Immature natural killer cell (primary cell): ENCODE measurements around the gene UBAC2. TPM values are rescaled to one million over a fixed set of nuclear protein-coding genes. Genes with fewer than 3 reads are reported as not detected.

ENCODE experiments used
- DNase-seq, 3 donors: peaks; one replicate each; pipeline ENCODE4 v3.0.0; 2022; ENCODE audit warnings: mixed read lengths in 1 of 3
- H3K27ac Mint-ChIP-seq, 6 donors: one replicate each; pipeline ENCODE4 v1.8.0; 2020; ENCODE audit warnings: mixed read lengths in 6 of 6, mild to moderate bottlenecking in 5 of 6, inconsistent platforms in 4 of 6, moderate library complexity in 3 of 6
- H3K27me3 Mint-ChIP-seq, 3 donors: one replicate each; pipeline ENCODE4 v1.8.0; 2020 to 2021; ENCODE audit warnings: low read depth in 3 of 3, mild to moderate bottlenecking in 3 of 3, mixed read lengths in 3 of 3, moderate library complexity in 3 of 3, inconsistent platforms in 1 of 3
- H3K36me3 Mint-ChIP-seq, 3 donors: one replicate each; pipeline ENCODE4 v1.8.0; 2020; ENCODE audit warnings: mixed read lengths in 3 of 3, inconsistent platforms in 2 of 3, mild to moderate bottlenecking in 2 of 3
- H3K4me1 Mint-ChIP-seq, 2 donors: one replicate each; pipeline ENCODE4 v1.8.0; 2020; ENCODE audit warnings: inconsistent platforms in 2 of 2, mild to moderate bottlenecking in 2 of 2, mixed read lengths in 2 of 2, moderate library complexity in 1 of 2
- H3K4me3 Mint-ChIP-seq, 5 donors: one replicate each; pipeline ENCODE4 v1.8.0; 2020; ENCODE audit warnings: mild to moderate bottlenecking in 5 of 5, mixed read lengths in 5 of 5, inconsistent platforms in 3 of 5, moderate library complexity in 3 of 5
- H3K9me3 Mint-ChIP-seq, 6 donors: one replicate each; pipeline ENCODE4 v1.8.0; 2020; ENCODE audit warnings: mild to moderate bottlenecking in 6 of 6, mixed read lengths in 6 of 6, inconsistent platforms in 4 of 6, moderate library complexity in 3 of 6
- polyA plus RNA-seq, 3 donors: library from polyadenylated mRNA; unstranded; fragments of 300-500 nt; fragmentation: Illumina TruSeq; gene quantifications; one replicate each; pipeline ENCODE4 v1.2.3, GENCODE V29; 2021

UBAC2 gene
- polyA plus RNA-seq, 3 donors from 2014 or later, result 114 to 130 (median 115) TPM

GRCh38 chr13:99278200-99278599 is 77.5 kb downstream of the UBAC2 start:
- H3K27ac Mint-ChIP-seq, result peak overlapping the region in 3 of 6 donors; percentile 13 to 80 (median 51)
- peaks cover 0 to 9% (median 0%) of the 10 kb centered on the region in 3 donors for H3K27me3 Mint-ChIP-seq
- peak overlapping the region; percentile 13 to 56 (median 33) for H3K4me3 Mint-ChIP-seq
- H3K36me3 Mint-ChIP-seq, result peaks cover 0 to 11% (median 10%) of the 10 kb centered on the region in 3 donors
- peaks cover 89 to 98% of the 10 kb centered on the region in 2 donors for H3K4me1 Mint-ChIP-seq
- H3K9me3 Mint-ChIP-seq, result no peaks in the 10 kb centered on the region
- DNase-seq, result peak; percentile 36 to 43 (median 42)

- no peak overlapping the region for H3K4me3 Mint-ChIP-seq
- peaks cover 0 to 11% (median 10%) of the 10 kb centered on the region in 3 donors for H3K36me3 Mint-ChIP-seq
- peaks cover 85 to 95% of the 10 kb centered on the region in 2 donors for H3K4me1 Mint-ChIP-seq
- no peak for DNase-seq
- peak overlapping the region in 3 of 6 donors; percentile 16 to 62 (median 44) for H3K27ac Mint-ChIP-seq
- peaks cover 0 to 8% (median 0%) of the 10 kb centered on the region in 3 donors for H3K27me3 Mint-ChIP-seq
- no peaks in the 10 kb centered on the region for H3K9me3 Mint-ChIP-seq
Measured at GRCh38 chr13:99278843-99279242, 78.2 kb downstream of the UBAC2 start.

- Mint-ChIP-seq H3K9me3 (no peaks in the 10 kb centered on the region), H3K36me3 (peaks cover 0 to 11% (median 10%) of the 10 kb centered on the region in 3 donors), H3K27me3 (peaks cover 0 to 8% (median 0%) of the 10 kb centered on the region in 3 donors), H3K4me1 (peaks cover 82 to 93% of the 10 kb centered on the region in 2 donors), H3K27ac (peak overlapping the region in 5 of 6 donors; percentile 0 to 78 (median 26)), H3K4me3 (no peak overlapping the region)
- DNase-seq, result no peak
Measured at GRCh38 chr13:99279637-99280036, 79.0 kb downstream of the UBAC2 start.

GRCh38 chr13:99280166-99280565 is 79.5 kb downstream of the UBAC2 start:
- no peaks in the 10 kb centered on the region for H3K9me3 Mint-ChIP-seq
- H3K4me3 Mint-ChIP-seq, result peak overlapping the region in 1 of 5 donors; percentile 10

GRCh38 chr13:99281811-99282263 is 81.2 kb downstream of the UBAC2 start:
- Mint-ChIP-seq H3K27ac (peak overlapping the region; percentile 88 to 96 (median 94)), H3K36me3 (peaks cover 0 to 11% (median 6%) of the 10 kb centered on the region in 3 donors), H3K4me1 (peaks cover 68 to 83% of the 10 kb centered on the region in 2 donors), H3K27me3 (peaks cover 0 to 5% (median 0%) of the 10 kb centered on the region in 3 donors), H3K4me3 (peak overlapping the region; percentile 19 to 77 (median 64)), H3K9me3 (no peaks in the 10 kb centered on the region)
- peak; percentile 64 to 69 (median 68) for DNase-seq

More at GRCh38 chr13:99280166-99280565, 79.5 kb downstream of the UBAC2 start:
- Mint-ChIP-seq H3K27me3 (peaks cover 0 to 6% (median 0%) of the 10 kb centered on the region in 3 donors), H3K4me1 (peaks cover 78 to 89% of the 10 kb centered on the region in 2 donors), H3K36me3 (peaks cover 0 to 11% (median 6%) of the 10 kb centered on the region in 3 donors), H3K27ac (peak overlapping the region in 5 of 6 donors; percentile 0 to 78 (median 26))
- no peak for DNase-seq

- peak overlapping the region; percentile 88 to 96 (median 94) for H3K27ac Mint-ChIP-seq
- H3K36me3 Mint-ChIP-seq, result peaks cover 0 to 11% (median 6%) of the 10 kb centered on the region in 3 donors
- H3K4me3 Mint-ChIP-seq, result peak overlapping the region; percentile 57 to 77 (median 69)
- H3K9me3 Mint-ChIP-seq, result no peaks in the 10 kb centered on the region
- H3K27me3 Mint-ChIP-seq, result peaks cover 0 to 4% (median 0%) of the 10 kb centered on the region in 3 donors
- H3K4me1 Mint-ChIP-seq, result peaks cover 66 to 81% of the 10 kb centered on the region in 2 donors
- DNase-seq, result peak in 2 of 3 donors; percentile 17 to 32
Measured at GRCh38 chr13:99282264-99283231, 81.9 kb downstream of the UBAC2 start.

GRCh38 chr13:99285432-99286182 is 85.0 kb downstream of the UBAC2 start:
- H3K4me1 Mint-ChIP-seq, result peaks cover 65 to 81% of the 10 kb centered on the region in 2 donors
- H3K4me3 Mint-ChIP-seq, result no peak overlapping the region
- H3K27ac Mint-ChIP-seq, result peak overlapping the region in 4 of 6 donors; percentile 21 to 40 (median 26)
- no peaks in the 10 kb centered on the region for H3K9me3 Mint-ChIP-seq
- peaks cover 0 to 2% (median 0%) of the 10 kb centered on the region in 3 donors for H3K27me3 Mint-ChIP-seq
- H3K36me3 Mint-ChIP-seq, result peaks cover 0 to 6% (median 4%) of the 10 kb centered on the region in 3 donors
- no peak for DNase-seq

GRCh38 chr13:99287551-99287950 is 86.9 kb downstream of the UBAC2 start:
- Mint-ChIP-seq H3K27ac (peak overlapping the region in 2 of 6 donors; percentile 19 to 64), H3K4me1 (peaks cover 52 to 72% of the 10 kb centered on the region in 2 donors), H3K27me3 (peaks cover 0 to 1% (median 0%) of the 10 kb centered on the region in 3 donors), H3K4me3 (no peak overlapping the region), H3K9me3 (no peaks in the 10 kb centered on the region), H3K36me3 (peaks cover 0 to 4% (median 3%) of the 10 kb centered on the region in 3 donors)
- no peak for DNase-seq

- peaks cover 49 to 71% of the 10 kb centered on the region in 2 donors for H3K4me1 Mint-ChIP-seq
Measured at GRCh38 chr13:99288089-99288488, 87.4 kb downstream of the UBAC2 start.

GRCh38 chr13:99289271-99289670 is 88.6 kb downstream of the UBAC2 start:
- H3K27ac Mint-ChIP-seq, result peak overlapping the region; percentile 76 to 95 (median 84)
- H3K36me3 Mint-ChIP-seq, result peaks cover 4 to 8% (median 4%) of the 10 kb centered on the region in 3 donors
- no peaks in the 10 kb centered on the region for H3K9me3 Mint-ChIP-seq
- peak overlapping the region; percentile 23 to 59 (median 51) for H3K4me3 Mint-ChIP-seq
- H3K27me3 Mint-ChIP-seq, result peaks cover 0 to 1% (median 0%) of the 10 kb centered on the region in 3 donors
- no peak for DNase-seq
- peaks cover 48 to 76% of the 10 kb centered on the region in 2 donors for H3K4me1 Mint-ChIP-seq

More at GRCh38 chr13:99288089-99288488, 87.4 kb downstream of the UBAC2 start:
- H3K9me3 Mint-ChIP-seq, result no peaks in the 10 kb centered on the region
- peaks cover 4 to 6% (median 4%) of the 10 kb centered on the region in 3 donors for H3K36me3 Mint-ChIP-seq
- peak overlapping the region in 1 of 5 donors; percentile 20 for H3K4me3 Mint-ChIP-seq
- DNase-seq, result no peak
- peaks cover 0 to 1% (median 0%) of the 10 kb centered on the region in 3 donors for H3K27me3 Mint-ChIP-seq
- peak overlapping the region; percentile 27 to 73 (median 65) for H3K27ac Mint-ChIP-seq

- Mint-ChIP-seq H3K36me3 (peaks cover 4 to 8% (median 4%) of the 10 kb centered on the region in 3 donors), H3K27me3 (peaks cover 0 to 1% (median 0%) of the 10 kb centered on the region in 3 donors), H3K27ac (peak overlapping the region; percentile 76 to 95 (median 87)), H3K4me3 (peak overlapping the region; percentile 23 to 59 (median 51)), H3K4me1 (peaks cover 43 to 72% of the 10 kb centered on the region in 2 donors), H3K9me3 (no peaks in the 10 kb centered on the region)
- DNase-seq, result peak; percentile 61 to 71 (median 70)
Measured at GRCh38 chr13:99289674-99290337, 89.2 kb downstream of the UBAC2 start.

GRCh38 chr13:99290894-99291293 is 90.2 kb downstream of the UBAC2 start:
- no peaks in the 10 kb centered on the region for H3K27me3 Mint-ChIP-seq
- H3K9me3 Mint-ChIP-seq, result no peaks in the 10 kb centered on the region
- H3K4me1 Mint-ChIP-seq, result peaks cover 52 to 81% of the 10 kb centered on the region in 2 donors
- DNase-seq, result no peak
- peaks cover 4 to 13% (median 6%) of the 10 kb centered on the region in 3 donors for H3K36me3 Mint-ChIP-seq
- peak overlapping the region; percentile 25 to 89 (median 68) for H3K27ac Mint-ChIP-seq
- no peak overlapping the region for H3K4me3 Mint-ChIP-seq
